KOPT-K1 (cell line): ENCODE measurements around the gene KRTAP5-1.
"Not testable (repeated sequence)": the region's sequence is repeated elsewhere in the genome, so short reads cannot be mapped to it uniquely, and the experiment has no call there.

Source experiments
- H3K27ac ChIP-seq: fragments of 200-600 bp; sonication (generic); 2 replicates; pipeline ENCODE4 v1.5.1; 2016; ENCODE audit warnings: antibody characterized with exemption, mild to moderate bottlenecking, low read depth, low read length; ENCODE audit not compliant: poor library complexity, severe bottlenecking
- H3K36me3 ChIP-seq: fragments of 200-600 bp; sonication (generic); 2 replicates; pipeline ENCODE4 v1.5.1; 2017; ENCODE audit warnings: antibody characterized with exemption, mild to moderate bottlenecking, low read length, moderate library complexity; ENCODE audit not compliant: insufficient read depth
- H3K9me3 ChIP-seq: fragments of 200-600 bp; sonication (generic); 2 replicates; pipeline ENCODE4 v1.5.1; 2017; ENCODE audit warnings: antibody characterized with exemption, low read length, mild to moderate bottlenecking; ENCODE audit not compliant: insufficient read depth, poor library complexity, severe bottlenecking

Gene KRTAP5-1

GRCh38 chr11:1584661-1585370 is at the start of gene KRTAP5-1:
Gene KRTAP5-1 (minus strand): TSS chr11:1585283. CDS start chr11:1585249, 34 bp downstream.
- not testable (repeated sequence) for H3K36me3 ChIP-seq, H3K27ac ChIP-seq
- H3K9me3 ChIP-seq = peaks cover 17% of the 10 kb centered on the region

- no peak overlapping the region for H3K27ac ChIP-seq
- no peaks in the 10 kb centered on the region for H3K9me3 ChIP-seq
- no peaks in the 10 kb centered on the region for H3K36me3 ChIP-seq
These were observed 48.8 kb upstream of the KRTAP5-1 start for GRCh38 chr11:1633864-1634263.

GRCh38 chr11:1632053-1632714 is 47.1 kb upstream of the KRTAP5-1 start:
- H3K36me3 ChIP-seq = no peaks in the 10 kb centered on the region
- no peak overlapping the region for H3K27ac ChIP-seq
- H3K9me3 ChIP-seq = no peaks in the 10 kb centered on the region

GRCh38 chr11:1631066-1631568 is 46.0 kb upstream of the KRTAP5-1 start:
- H3K27ac ChIP-seq = no peak overlapping the region
- H3K36me3 ChIP-seq = no peaks in the 10 kb centered on the region
- no peaks in the 10 kb centered on the region for H3K9me3 ChIP-seq

- H3K27ac ChIP-seq = no peak overlapping the region
- H3K9me3 ChIP-seq = no peaks in the 10 kb centered on the region
- no peaks in the 10 kb centered on the region for H3K36me3 ChIP-seq
These were observed 45.2 kb upstream of the KRTAP5-1 start for GRCh38 chr11:1630271-1630670.

- Histone ChIP-seq H3K36me3 (no peaks in the 10 kb centered on the region), H3K9me3 (no peaks in the 10 kb centered on the region), H3K27ac (no peak within 1 kb of the TSS)
These were observed 44.5 kb upstream of the KRTAP5-1 start, which contains the start of gene KRTAP5-5 for GRCh38 chr11:1629326-1630185. Gene KRTAP5-5 (plus strand): TSS chr11:1629775. CDS start chr11:1629841, 66 bp downstream.

GRCh38 chr11:1628506-1629325 is 43.6 kb upstream of the KRTAP5-1 start:
- H3K9me3 ChIP-seq = no peaks in the 10 kb centered on the region
- H3K36me3 ChIP-seq = no peaks in the 10 kb centered on the region
- no peak overlapping the region for H3K27ac ChIP-seq

GRCh38 chr11:1625541-1625940 is 40.5 kb upstream of the KRTAP5-1 start:
- Histone ChIP-seq H3K27ac (no peak overlapping the region), H3K9me3 (no peaks in the 10 kb centered on the region), H3K36me3 (no peaks in the 10 kb centered on the region)

GRCh38 chr11:1624621-1625020 is 39.5 kb upstream of the KRTAP5-1 start:
- no peak overlapping the region for H3K27ac ChIP-seq
- H3K9me3 ChIP-seq = no peaks in the 10 kb centered on the region
- H3K36me3 ChIP-seq = no peaks in the 10 kb centered on the region

GRCh38 chr11:1623716-1624115 is 38.6 kb upstream of the KRTAP5-1 start:
- no peaks in the 10 kb centered on the region for H3K9me3 ChIP-seq
- H3K36me3 ChIP-seq = no peaks in the 10 kb centered on the region
- H3K27ac ChIP-seq = no peak overlapping the region

- H3K36me3 ChIP-seq = no peaks in the 10 kb centered on the region
- H3K27ac ChIP-seq = no peak within 1 kb of the TSS
- no peaks in the 10 kb centered on the region for H3K9me3 ChIP-seq
These were observed 37.0 kb upstream of the KRTAP5-1 start, which contains the start of gene KRTAP5-4 for GRCh38 chr11:1622086-1622485. Gene KRTAP5-4 (minus strand): TSS chr11:1622138. CDS start chr11:1622093, 45 bp downstream.

- no peaks in the 10 kb centered on the region for H3K36me3 ChIP-seq
- H3K9me3 ChIP-seq = no peaks in the 10 kb centered on the region
- no peak overlapping the region for H3K27ac ChIP-seq
These were observed 34.4 kb upstream of the KRTAP5-1 start for GRCh38 chr11:1619449-1619848.

GRCh38 chr11:1618231-1618630 is 33.1 kb upstream of the KRTAP5-1 start:
- no peaks in the 10 kb centered on the region for H3K9me3 ChIP-seq
- no peak overlapping the region for H3K27ac ChIP-seq
- no peaks in the 10 kb centered on the region for H3K36me3 ChIP-seq

- no peaks in the 10 kb centered on the region for H3K9me3 ChIP-seq
- H3K36me3 ChIP-seq = no peaks in the 10 kb centered on the region
- no peak within 1 kb of the TSS for H3K27ac ChIP-seq
These were observed 23.3 kb upstream of the KRTAP5-1 start, which contains the start of gene KRTAP5-3 for GRCh38 chr11:1608363-1608762. Gene KRTAP5-3 (minus strand): TSS chr11:1608463. CDS start chr11:1608385, 78 bp downstream.
